ENCODE results near the gene LIMK2.

Gene LIMK2

DNA sequence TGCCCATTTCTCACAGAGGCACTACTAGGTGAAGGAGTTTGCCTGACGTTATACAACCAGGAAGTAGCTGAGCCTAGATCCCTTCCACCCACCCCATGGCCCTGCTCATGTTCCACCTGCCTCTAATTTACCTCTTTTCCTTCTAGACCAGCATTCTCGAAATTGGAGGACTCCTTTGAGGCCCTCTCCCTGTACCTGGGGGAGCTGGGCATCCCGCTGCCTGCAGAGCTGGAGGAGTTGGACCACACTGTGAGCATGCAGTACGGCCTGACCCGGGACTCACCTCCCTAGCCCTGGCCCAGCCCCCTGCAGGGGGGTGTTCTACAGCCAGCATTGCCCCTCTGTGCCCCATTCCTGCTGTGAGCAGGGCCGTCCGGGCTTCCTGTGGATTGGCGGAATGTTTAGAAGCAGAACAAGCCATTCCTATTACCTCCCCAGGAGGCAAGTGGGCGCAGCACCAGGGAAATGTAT lies 66.1 kb downstream of the LIMK2 start:
- Histone ChIP-seq H3K9ac (ENCODE audit: low read length) (no peak overlapping the region), H3K79me2 (ENCODE audit: insufficient read depth, low read length) (no peaks in the 10 kb centered on the region), H4K20me1 (ENCODE audit: low read depth, low read length) (no peaks in the 10 kb centered on the region), H3K27me3 (ENCODE audit: low read length) (no peaks in the 10 kb centered on the region), H3K4me3 (ENCODE audit: insufficient read depth, low read length, poor library complexity, severe bottlenecking) (no peak overlapping the region), H3K36me3 (ENCODE audit: low read length) (no peaks in the 10 kb centered on the region), H3K9me3 (ENCODE audit: insufficient read depth, low read length) (no peaks in the 10 kb centered on the region), H3K4me2 (ENCODE audit: low read depth, low read length, poor library complexity, severe bottlenecking) (no peak overlapping the region), H2AFZ (ENCODE audit: low read depth, low read length, severe bottlenecking) (no peak overlapping the region), H3K27ac (ENCODE audit: low read depth, low read length) (no peak overlapping the region), H3K9me2 (replicated peaks; ENCODE audit: insufficient read depth, low read length) (no peaks in the 10 kb centered on the region), H3F3A (ENCODE audit: insufficient read depth) (no peaks in the 10 kb centered on the region)
- TF ChIP-seq EZH2phosphoT487 (conservative IDR thresholded peaks at IDR 0.05; ENCODE audit: low read length) = no peak
- TF ChIP-seq, protein P1, sequence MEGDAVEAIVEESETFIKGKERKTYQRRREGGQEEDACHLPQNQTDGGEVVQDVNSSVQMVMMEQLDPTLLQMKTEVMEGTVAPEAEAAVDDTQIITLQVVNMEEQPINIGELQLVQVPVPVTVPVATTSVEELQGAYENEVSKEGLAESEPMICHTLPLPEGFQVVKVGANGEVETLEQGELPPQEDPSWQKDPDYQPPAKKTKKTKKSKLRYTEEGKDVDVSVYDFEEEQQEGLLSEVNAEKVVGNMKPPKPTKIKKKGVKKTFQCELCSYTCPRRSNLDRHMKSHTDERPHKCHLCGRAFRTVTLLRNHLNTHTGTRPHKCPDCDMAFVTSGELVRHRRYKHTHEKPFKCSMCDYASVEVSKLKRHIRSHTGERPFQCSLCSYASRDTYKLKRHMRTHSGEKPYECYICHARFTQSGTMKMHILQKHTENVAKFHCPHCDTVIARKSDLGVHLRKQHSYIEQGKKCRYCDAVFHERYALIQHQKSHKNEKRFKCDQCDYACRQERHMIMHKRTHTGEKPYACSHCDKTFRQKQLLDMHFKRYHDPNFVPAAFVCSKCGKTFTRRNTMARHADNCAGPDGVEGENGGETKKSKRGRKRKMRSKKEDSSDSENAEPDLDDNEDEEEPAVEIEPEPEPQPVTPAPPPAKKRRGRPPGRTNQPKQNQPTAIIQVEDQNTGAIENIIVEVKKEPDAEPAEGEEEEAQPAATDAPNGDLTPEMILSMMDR (IDR thresholded peaks at IDR 0.05; ENCODE audit: insufficient read depth, low read length, poor library complexity, severe bottlenecking) = no peak

DNA sequence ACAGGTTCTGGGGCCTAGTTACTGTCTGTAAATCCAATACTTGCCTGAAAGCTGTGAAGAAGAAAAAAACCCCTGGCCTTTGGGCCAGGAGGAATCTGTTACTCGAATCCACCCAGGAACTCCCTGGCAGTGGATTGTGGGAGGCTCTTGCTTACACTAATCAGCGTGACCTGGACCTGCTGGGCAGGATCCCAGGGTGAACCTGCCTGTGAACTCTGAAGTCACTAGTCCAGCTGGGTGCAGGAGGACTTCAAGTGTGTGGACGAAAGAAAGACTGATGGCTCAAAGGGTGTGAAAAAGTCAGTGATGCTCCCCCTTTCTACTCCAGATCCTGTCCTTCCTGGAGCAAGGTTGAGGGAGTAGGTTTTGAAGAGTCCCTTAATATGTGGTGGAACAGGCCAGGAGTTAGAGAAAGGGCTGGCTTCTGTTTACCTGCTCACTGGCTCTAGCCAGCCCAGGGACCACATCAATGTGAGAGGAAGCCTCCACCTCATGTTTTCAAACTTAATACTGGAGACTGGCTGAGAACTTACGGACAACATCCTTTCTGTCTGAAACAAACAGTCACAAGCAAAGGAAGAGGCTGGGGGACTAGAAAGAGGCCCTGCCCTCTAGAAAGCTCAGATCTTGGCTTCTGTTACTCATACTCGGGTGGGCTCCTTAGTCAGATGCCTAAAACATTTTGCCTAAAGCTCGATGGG lies 66.7 kb downstream of the LIMK2 start:
- H3K9me3 ChIP-seq (ENCODE audit: insufficient read depth, low read length) = no peaks in the 10 kb centered on the region
- H3K27me3 ChIP-seq (ENCODE audit: low read length) = no peaks in the 10 kb centered on the region
- H3K79me2 ChIP-seq (ENCODE audit: insufficient read depth, low read length) = no peaks in the 10 kb centered on the region
- no peak overlapping the region for H2AFZ ChIP-seq (ENCODE audit: low read depth, low read length, severe bottlenecking)
- no peaks in the 10 kb centered on the region for H3K9me2 ChIP-seq (replicated peaks; ENCODE audit: insufficient read depth, low read length)
- no peak overlapping the region for H3K4me2 ChIP-seq (ENCODE audit: low read depth, low read length, poor library complexity, severe bottlenecking)
- TF ChIP-seq, protein P1 (IDR thresholded peaks at IDR 0.05; ENCODE audit: insufficient read depth, low read length, poor library complexity, severe bottlenecking) = no peak
- no peak for TF ChIP-seq EZH2phosphoT487 (conservative IDR thresholded peaks at IDR 0.05; ENCODE audit: low read length)
- H4K20me1 ChIP-seq (ENCODE audit: low read depth, low read length) = no peaks in the 10 kb centered on the region
- H3K36me3 ChIP-seq (ENCODE audit: low read length) = no peaks in the 10 kb centered on the region
- H3K4me3 ChIP-seq (ENCODE audit: insufficient read depth, low read length, poor library complexity, severe bottlenecking) = no peak overlapping the region
- H3K27ac ChIP-seq (ENCODE audit: low read depth, low read length) = no peak overlapping the region
- H3K9ac ChIP-seq (ENCODE audit: low read length) = no peak overlapping the region
- H3F3A ChIP-seq (ENCODE audit: insufficient read depth) = no peaks in the 10 kb centered on the region

DNA sequence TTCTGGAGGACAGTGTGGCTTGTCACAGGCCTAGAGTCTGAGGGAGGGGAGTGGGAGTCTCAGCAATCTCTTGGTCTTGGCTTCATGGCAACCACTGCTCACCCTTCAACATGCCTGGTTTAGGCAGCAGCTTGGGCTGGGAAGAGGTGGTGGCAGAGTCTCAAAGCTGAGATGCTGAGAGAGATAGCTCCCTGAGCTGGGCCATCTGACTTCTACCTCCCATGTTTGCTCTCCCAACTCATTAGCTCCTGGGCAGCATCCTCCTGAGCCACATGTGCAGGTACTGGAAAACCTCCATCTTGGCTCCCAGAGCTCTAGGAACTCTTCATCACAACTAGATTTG lies 67.2 kb downstream of the LIMK2 start:
- no peaks in the 10 kb centered on the region for H3F3A ChIP-seq (ENCODE audit: insufficient read depth)
- H4K20me1 ChIP-seq (ENCODE audit: low read depth, low read length) = no peaks in the 10 kb centered on the region
- no peak overlapping the region for H3K4me3 ChIP-seq (ENCODE audit: insufficient read depth, low read length, poor library complexity, severe bottlenecking)
- no peak overlapping the region for H3K27ac ChIP-seq (ENCODE audit: low read depth, low read length)
- H3K36me3 ChIP-seq (ENCODE audit: low read length) = no peaks in the 10 kb centered on the region
- no peak overlapping the region for H3K4me2 ChIP-seq (ENCODE audit: low read depth, low read length, poor library complexity, severe bottlenecking)
- no peak for TF ChIP-seq EZH2phosphoT487 (conservative IDR thresholded peaks at IDR 0.05; ENCODE audit: low read length)
- TF ChIP-seq, protein P1 (IDR thresholded peaks at IDR 0.05; ENCODE audit: insufficient read depth, low read length, poor library complexity, severe bottlenecking) = no peak
- H3K9me2 ChIP-seq (replicated peaks; ENCODE audit: insufficient read depth, low read length) = no peaks in the 10 kb centered on the region
- no peaks in the 10 kb centered on the region for H3K9me3 ChIP-seq (ENCODE audit: insufficient read depth, low read length)
- H3K9ac ChIP-seq (ENCODE audit: low read length) = no peak overlapping the region
- H3K27me3 ChIP-seq (ENCODE audit: low read length) = no peaks in the 10 kb centered on the region
- no peaks in the 10 kb centered on the region for H3K79me2 ChIP-seq (ENCODE audit: insufficient read depth, low read length)
- H2AFZ ChIP-seq (ENCODE audit: low read depth, low read length, severe bottlenecking) = no peak overlapping the region

Measured in SU-DHL-6 (cell line).